Measurements from ENCODE around the gene SEC63.

DNA sequence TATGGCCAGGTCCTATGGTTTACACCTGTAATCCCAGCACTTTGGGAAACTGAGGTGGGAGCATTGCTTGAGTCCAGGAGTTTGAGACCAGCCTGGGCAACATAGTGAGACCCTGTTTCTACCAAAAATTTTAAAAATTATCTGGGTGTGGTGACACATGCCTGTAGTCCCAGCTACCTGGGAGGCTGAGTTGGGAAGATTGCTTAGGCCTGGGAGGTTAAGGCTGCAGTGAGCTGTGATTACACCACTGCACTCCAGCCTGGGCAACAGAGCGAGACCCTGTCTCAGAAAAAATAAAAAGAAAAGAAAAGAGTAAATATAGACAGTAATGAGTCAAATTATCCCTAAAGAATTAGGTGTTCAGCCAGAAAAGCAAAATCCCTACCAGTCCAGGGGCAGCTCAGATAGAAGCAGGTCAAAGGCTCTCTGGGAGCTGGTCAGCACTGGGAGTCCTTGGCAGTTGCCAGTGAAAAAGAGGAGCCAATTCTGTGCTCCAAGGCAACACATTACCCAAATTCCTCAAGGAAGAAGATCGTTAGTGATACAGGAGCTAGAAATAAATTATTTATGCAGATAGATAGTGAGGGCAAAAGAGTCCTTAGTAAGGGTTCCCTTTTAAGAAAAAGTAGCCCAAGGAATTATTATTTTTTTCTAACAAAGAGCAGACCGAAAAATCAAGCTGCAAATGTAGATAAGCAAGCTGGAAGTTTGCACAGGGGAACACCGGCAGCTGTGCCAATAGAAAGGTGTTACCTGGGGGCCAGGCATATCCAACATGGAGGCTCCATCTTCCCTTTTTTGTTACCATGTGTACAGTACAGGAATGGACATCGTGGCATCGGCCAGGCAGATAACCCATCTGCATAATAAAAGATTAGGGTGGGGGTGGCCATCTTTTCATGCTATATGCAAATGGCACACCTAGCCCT, 31.4 kb upstream of the SEC63 start:
- no peak for TF ChIP-seq RARB (CRISPR knock-in tag; IDR thresholded peaks at IDR 0.05)
- TF ChIP-seq BACH2 (CRISPR knock-in tag; IDR thresholded peaks at IDR 0.05; ENCODE audit: borderline replicate concordance), result no peak
- no peak for TF ChIP-seq PPARA (CRISPR knock-in tag; IDR thresholded peaks at IDR 0.05; ENCODE audit: borderline replicate concordance)

Measured in SK-N-SH treated with all-trans-retinoic acid at 6 μM for 48 hours (cell line).